Dermis blood vessel endothelial cell (primary cell): ENCODE results near the gene NSL1. TPM values are rescaled to one million over a fixed set of nuclear protein-coding genes. Genes with fewer than 3 reads are reported as not detected.
"Not testable (repeated sequence)": the region's sequence is repeated elsewhere in the genome, so short reads cannot be mapped to it uniquely, and the experiment has no call there.

Source experiments
- DNase-seq: peaks from one replicate; pipeline ENCODE4 v3.0.0; 2010
- total RNA-seq: library from RNA; depleted of rRNA; stranded (reverse); fragments of >200 nt; gene quantifications from 2 replicates; pipeline ENCODE4 v1.2.3, GENCODE V29; 2014

NSL1 gene
- total RNA-seq, 1 donor from 2014 or later, result 41.7 TPM

DNA sequence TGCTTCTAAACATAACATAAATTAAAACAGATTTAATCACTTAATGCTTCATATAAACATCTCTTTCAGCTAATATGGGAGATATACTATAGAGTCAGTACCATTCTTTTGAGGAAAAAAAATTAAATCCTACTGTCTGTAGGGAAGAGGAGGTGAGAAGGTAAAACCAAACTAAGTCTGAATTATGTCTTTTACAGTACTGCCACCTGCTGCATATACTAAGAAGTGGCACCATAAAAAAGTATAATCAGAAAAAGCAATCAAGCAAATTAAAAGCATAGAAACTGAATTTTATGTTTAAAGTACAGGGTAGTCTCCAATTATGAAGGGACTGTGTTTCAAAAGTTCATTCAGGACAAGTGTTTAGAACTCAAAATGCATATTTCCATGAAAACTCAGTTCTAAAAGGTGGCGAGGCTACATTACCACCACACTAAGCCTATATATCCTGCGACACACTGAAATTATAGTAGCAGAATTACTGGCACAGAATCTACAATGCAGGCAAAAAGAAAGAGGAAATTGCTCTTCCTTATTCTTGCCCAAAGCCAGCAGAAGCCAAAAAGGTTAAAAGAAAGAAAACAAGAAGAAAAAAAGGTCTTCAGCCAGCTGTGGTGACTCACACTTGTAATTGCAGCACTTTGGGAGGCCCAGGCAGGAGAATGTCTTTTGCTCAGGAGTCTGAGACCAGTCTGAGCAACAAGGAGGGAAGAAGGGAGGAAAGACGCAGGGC is 9.0 kb downstream of the NSL1 start:
- peak; percentile 72 for DNase-seq

DNA sequence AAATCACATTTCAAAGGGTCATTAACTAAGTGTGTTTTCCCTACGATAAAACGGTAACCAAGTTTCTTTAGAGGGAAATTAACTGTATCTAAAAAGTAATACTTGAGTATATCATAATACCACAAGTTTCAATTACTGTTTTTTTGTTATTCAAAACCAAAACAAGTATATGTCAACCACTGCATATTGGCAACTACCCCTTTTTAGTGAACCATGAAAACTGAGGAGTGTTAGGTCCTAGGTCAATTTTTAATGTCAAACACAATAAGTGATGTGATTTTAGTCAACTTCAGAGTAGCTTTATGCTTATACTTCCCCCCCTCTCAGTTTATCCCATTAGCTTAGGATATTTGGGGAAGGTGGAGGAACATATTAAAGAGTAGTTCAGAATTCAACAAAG is 10.4 kb downstream of the NSL1 start:
- DNase-seq, result no peak

DNA sequence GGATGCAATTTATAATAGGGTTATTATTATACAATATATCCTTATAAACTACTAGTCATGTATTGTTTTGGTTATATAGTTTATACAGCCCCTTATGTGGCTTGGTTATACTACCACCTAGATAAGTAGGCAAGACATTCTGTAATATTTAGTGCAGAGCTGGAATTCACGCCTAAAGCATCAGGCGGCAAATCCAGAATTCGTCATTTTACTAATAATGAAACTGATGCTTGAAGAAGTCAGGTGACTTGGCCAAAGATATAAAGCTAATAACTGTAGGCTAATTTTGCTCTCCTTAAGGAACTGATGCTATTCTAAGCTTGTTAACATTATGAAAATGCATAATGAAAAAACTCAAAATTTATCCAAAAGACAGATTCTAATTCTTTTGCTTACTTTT is 10.8 kb downstream of the NSL1 start:
- no peak for DNase-seq

DNA sequence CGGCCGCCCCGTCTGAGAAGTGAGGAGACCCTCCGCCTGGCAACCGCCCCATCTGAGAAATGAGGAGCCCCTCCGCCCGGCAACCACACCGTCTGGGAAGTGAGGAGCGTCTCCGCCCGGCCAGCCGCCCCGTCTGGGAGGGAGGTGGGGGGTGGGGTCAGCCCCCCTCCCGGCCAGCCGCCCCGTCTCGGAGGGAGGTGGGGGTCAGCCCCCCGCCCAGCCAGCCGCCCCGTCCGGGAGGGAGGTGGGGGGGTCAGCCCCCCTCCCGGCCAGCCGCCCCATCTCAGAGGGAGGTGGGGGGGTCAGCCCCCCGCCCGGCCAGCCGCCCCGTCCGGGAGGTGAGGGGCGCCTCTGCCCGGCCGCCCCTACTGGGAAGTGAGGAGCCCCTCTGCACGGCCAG is 12.5 kb downstream of the NSL1 start:
- not testable (repeated sequence) for DNase-seq

DNA sequence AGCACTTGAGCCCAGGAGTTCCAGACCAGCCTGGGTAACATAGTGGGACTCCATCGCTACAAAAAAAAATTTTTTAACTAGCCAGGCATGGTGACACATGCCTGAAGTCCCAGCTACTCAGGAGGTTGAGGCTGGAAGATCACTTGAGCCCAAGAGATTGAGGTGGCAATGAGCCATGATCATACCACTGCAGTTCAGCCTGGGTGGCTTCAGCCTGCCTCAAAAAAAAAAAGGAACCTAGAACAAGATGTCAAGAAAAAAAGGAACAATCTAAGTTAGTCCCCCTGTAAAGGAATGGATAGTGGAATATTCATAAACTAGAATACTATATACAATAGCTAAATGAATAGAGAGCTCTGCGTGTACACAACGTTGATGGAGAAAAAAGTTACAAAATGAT is 14.4 kb downstream of the NSL1 start:
- no peak for DNase-seq

DNA sequence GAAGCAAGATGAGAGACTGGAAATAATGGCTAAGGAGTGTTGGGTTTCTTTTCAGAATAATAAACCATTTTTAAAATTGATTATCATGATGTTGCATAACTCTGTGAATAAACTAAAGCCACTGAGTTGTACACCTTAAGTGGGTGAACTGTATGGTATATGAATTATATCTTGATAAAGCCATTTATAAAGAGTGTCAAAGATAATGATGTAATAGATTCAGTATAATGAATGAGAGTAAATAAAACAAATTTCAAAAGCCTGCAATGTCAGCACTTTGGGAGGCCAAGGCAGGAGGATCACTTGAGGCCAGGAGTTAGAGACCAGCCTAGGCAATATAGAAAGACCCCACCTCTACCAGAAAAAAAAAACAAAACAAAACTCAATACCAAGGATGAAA is 16.3 kb downstream of the NSL1 start:
- DNase-seq, result no peak

DNA sequence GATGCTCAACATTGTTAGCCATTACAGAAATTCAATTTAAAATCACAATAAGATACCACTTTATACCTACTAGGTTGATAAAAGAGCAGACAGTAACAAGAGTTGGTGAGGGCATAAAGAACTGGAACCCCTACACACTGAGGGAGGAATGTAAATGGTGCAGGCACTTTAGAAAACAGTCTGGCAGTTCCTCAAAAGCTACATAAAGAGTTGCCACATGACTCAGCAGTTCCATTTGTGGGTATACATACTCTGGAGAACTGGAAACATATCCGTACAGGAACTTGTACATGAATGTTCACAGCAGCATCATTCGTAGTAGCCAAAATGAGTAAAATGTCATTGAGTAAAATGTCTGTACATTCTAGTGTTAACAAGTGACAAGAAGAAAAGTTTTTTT is 17.0 kb downstream of the NSL1 start:
- DNase-seq, result peak; percentile 68

DNA sequence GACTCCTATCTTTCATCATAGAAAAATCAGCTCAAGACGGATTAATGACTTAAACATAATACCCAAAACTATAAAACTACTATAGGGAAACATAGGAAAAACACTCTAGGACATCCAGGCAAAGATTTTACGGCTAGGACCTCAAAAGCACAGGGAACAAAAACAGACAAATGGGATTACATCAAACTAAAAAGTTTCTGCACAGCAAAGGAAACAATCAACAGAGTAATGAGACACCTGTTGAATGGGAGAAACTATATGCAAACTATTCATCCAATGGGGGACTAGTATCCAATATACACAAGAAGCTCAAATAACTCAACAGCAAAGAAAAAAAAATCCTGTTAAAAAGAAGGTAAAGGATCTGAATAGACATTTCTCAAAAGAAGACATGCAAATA is 18.6 kb downstream of the NSL1 start:
- no peak for DNase-seq

DNA sequence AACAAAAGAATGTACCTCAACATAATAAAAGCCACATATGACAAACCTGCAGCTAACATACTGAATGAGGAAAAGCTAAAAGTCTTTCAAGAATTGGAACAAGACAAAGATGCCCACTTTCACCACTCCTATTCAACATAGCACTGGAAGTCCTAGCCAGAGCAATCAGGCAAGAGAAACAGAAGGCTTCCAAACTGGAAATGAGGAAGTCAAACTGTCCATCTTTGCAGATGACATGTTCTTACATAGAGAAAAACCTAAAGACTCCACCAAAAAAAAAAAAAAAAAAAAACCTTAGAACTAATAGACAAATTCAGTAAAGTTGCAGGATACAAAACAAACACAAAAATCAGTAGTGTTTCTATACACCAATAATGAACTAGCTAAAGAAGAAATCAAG is 20.2 kb downstream of the NSL1 start:
- DNase-seq, result no peak

DNA sequence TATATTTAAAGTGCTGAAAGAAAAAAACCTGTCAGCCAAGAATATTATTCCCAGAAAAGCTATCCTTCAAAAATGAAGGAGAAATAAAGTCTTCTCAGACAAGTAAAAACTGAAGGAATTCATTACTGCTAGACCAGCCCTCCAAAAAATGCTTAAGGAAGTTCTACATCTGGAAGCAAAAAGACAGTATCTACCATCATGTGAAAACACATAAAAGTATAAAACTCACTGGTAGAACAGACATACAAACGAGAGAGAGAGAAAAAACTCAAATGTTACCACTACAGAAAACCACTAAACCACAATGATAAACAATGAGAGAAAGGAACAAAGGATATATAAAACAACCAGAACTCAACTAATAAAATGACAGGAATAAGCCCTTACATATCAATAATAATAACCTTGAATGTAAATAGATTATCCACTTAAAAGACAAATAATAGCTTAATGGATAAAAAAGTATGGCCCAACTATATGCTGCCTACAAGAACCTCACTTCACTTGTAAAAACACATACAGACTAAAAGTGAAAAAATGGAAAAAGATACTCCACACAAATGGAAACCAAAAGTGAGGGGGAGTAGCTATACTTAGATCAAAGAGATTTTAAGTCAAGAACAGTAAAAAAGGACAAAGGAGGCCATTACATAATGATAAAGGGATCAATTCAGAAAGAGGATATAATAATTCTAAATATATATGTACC is 22.0 kb downstream of the NSL1 start:
- DNase-seq, result no peak

DNA sequence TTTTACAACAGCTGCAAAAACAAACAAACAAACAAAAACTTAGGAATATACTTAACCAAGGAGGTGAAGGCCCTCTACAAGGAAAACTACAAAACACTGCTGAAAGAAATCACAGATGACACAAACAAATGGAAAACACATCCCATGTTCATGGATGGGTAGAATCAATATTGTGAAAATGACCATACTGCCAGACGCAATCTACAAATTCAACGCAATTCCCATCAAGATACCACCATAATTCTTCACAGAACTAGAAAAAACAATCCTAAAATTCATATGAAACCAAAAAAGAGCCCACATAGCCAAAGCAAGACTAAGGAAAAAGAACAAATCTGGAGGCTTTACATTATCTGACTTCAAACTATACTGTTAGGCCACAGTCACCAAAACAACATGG is 24.8 kb downstream of the NSL1 start:
- DNase-seq, result not testable (repeated sequence)

DNA sequence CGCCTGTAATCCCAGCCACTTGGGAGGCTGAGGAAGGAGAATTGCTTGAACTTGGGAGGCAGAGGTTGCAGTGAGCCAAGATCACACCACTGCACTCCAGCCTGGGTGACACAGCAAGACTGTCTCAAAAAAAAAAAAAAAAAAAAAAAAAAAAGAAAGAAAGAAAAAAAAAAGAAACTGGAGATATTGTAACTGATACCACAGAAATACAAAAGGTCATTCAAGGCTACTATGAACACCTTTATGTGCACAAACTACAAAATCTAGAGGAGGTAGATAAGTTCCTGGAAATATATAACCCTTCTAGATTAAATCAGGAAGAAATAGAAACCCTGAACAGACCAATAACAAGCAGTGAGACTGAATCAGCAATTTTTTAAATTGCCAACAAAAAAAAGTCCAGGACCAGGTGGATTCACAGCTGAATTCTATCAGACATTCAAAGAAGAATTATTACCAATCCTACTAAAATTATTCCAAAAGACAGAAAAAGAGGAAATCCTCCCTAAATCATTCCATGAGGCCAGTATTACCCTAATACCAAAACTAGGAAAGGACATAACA is 26.8 kb downstream of the NSL1 start:
- DNase-seq, result not testable (repeated sequence)

DNA sequence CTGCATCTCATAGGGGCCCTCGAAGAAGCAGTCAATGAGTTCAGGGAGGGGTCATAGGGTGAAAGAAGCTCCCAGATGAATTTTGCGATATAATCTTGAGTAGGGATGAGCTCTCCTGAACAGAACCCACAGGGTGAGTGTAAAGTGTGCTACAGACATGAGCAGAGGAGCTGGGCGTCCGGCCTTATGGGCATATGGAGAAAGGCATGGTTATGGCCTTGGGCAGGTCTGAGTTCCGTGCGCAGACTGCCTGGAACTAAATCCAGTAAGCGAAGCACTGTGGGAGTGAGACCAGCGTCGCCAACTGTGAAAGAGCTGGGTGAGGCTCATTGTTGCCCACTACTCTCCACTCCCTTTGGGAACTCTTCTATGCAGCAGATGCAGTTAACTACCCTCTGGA is 28.7 kb downstream of the NSL1 start:
- DNase-seq, result no peak

DNA sequence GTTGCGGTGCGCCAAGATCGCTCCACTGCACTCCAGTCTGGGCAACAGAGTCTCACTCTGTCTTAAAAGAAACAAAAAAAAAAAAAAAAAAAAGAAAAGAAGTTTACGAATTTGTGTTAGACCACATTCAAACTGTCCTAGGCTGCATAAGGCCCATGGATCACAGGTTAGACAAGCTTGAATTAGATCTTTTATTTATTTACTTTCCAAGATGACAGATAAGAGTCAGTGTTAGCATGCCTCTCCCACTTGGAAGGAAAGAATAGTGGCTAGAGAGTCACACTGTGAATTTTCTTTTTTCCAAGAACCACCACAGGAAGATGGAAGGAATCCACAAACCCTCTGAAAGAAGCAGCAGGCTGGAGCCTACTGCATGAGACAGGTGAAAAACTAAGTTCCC is 29.3 kb downstream of the NSL1 start:
- no peak for DNase-seq

DNA sequence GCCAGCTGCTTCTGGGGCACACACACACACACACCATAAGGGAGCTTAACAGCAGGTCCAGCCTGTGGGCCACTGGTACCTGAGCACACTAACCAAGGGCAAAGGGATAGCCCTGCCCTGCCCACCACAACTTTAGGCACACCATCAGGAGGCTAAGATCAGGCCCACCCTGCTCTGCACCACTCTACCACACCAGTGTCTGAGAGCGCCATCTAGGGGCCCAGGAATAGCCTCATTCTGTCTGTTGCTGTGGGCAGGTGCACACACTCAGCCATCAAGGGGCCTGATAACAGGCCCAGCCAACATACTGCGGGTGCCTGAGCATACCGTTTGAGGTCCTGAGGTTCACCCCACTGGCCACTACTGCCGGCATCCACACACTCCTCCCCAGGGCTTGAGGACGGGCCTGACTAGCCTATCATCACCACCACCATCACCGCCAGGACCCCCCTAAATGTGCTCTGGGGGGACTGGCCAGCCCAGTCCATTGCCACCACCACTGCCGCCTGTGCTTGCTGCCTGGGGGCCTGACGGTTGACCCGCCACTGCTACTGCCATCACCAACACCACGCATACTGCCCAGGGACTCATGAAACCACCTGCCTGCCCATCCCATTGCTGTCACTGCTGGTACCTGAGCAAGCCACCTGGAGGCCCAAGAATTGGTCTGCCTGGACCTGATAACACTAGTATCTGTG is 31.3 kb downstream of the NSL1 start:
- DNase-seq, result peak; percentile 54

DNA sequence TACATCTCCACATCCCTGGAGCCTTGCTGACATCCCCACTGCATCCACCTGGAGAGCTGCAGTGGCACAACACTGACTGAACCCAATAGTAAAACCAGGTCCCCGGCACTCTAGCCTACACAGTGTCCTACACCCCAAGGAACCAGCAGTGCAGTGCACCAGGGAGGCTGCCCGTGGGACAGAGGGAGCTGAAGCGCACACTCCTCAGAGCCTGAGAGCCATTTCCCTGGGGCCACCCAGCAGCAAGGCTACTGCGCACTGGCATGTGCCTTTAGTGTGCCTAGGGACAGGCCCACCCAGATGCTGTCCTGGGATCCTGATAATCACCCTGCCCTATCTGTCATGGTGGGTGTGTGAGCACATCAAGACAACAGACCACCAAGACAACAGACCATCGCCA is 31.9 kb downstream of the NSL1 start:
- DNase-seq, result no peak

DNA sequence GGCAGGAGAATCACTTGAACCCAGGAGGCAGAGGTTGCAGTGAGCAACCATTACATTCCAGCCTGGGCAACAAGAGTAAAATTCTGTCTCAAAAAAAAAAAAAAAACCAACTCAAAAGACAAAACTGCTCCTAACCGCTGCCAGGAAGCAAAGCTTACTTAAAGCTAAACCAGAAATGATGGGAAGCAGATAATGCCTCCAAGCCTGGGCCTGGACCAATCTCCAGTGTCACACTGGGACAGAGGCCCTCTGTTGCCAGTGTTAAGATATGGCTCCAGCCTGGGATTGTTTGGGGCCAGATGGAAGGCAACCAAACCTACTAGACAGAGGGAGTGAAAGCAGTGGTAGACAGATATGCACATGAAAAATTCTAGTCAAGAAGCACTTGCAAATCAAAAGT is 36.9 kb downstream of the NSL1 start:
- no peak for DNase-seq

DNA sequence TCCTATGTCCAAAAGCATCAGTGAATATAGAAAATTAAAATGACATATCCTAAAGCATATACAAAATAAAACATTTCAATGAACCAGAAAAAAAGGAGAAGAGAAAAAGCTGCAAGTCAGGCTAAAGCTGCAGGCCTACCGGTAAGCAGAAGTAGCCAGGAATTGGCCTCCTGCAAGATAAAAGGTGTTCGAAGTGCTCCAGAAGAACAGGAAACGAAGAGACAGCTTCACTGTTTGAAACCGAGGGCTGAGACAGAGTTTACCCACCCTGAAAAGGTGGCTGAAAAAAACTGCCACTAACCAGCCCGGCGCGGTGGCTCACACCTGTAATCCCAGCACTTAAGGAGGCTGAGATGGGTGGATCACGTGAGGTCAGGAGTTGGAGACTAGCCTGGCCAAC is 37.4 kb downstream of the NSL1 start:
- no peak for DNase-seq

DNA sequence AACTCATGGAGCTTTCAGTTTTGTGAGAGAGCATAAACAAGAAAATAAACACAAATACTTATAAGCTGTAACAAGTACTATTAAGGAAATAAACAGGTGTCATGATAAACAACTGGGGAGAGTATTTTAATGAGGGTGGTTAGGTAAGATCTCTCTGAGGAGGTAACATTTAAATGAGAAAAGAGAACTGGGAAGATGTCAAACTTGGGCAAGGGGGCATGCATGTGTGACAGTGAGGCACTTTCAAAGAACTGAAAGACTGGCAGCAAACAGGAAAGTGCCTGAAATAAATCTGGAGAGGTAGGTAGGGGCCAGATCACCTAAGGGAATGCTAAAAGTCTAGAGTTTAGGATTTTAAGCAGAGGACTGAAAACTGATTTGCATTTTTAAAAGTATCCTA is 37.8 kb downstream of the NSL1 start:
- DNase-seq, result no peak

DNA sequence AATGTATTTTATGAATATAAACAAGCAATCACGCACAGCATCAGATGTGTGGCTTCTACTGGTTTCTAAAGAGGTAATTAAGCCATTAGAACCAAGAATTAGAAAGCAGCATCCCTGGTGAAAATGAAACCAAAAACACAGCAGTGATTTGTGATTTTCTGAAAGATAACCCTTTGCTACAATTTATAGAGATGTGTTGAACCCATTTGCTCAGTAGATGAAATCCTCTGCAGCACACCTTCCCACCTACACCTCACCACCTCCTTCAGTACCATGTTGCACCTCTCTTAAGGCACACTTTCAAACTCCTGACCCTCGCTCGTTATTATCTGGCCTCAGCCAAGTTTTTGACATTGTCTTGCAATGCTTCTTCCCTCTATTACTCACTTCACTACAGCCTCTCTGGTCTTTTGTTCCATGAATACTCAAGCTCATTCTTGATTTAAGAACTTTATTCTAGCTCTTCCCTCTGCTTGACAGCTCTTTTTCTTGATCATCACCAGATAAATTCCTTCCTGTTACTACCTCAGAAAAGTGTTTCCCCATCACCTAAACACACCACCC is 38.6 kb downstream of the NSL1 start:
- DNase-seq, result no peak

DNA sequence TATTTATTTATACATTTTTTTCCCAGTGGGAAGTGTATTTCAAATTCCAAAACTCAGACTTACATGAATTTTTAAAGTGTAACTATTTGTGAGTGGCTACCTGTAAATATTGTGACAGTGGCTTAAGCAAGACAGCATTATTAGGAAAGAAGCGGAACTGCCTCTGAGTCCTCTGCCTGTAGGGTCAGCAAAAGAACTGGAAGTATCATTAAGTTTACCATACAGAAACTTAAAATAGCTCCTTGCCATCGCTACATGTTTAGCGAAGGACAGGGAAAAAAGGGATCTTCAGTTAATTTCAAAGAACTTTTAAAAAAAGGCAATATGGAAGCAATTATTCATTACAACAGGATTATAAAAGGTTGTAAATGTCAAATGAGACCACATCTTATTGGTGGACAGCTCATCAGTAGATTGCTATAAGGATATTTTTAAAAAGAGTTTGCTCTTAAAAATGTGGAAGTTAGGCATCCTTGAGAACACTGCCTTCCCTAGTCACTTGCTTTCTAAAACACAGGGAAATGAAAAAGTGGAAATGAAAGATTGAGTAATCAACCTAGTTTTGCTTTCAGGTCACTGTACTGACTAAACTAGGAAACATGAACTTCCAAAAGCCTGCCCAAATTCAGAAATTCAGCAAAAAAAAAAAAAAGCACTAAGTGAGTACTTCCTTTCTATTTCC is 39.2 kb downstream of the NSL1 start:
- no peak for DNase-seq

DNA sequence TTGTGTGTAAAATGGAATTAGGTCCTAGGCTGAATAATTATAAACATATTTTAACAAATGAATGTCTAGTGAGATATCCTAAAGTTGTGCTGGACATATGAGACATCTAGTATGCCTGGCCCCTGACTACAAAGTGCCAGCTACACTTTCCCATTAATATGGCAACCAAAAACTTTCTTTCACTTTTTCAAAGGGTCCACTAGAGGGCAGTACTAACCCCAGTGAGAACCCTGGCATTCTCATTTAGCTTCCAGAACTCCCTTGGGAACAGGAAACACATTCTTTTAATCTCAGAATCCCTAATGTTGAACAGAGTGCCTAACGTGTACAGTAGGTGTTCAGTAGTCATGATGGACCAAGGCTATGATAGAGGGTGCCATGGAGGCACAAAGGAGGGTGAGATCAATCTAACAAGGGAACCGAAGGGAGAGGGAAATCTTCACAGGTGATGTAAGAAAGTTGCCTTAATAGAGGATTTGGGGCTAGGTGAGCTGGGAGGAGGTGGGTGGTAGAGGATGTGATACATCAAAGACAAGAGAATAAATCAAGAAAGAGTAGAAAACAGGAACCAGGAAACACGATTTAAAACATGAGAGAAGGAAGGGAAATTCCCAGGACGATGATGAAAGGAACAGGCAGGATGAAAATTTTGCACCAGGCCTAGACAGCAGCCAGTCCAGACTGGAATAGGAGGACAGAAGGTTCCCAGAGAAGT is 41.6 kb downstream of the NSL1 start:
- peak; percentile 85 for DNase-seq
